Transverse colon (tissue), 4 donors: ENCODE measurements around the gene HHIPL1.

Source experiments
- POLR2A ChIP-seq: fragments of 450-650 bp; IDR thresholded peaks from one replicate; pipeline ENCODE4 v1.6.1; 2016; ENCODE audit warnings: antibody characterized with exemption, mild to moderate bottlenecking, moderate library complexity
- POLR2AphosphoS5 ChIP-seq, 3 donors: sonication (generic); formaldehyde crosslinking; IDR thresholded peaks; one replicate each; pipeline ENCODE4 v1.6.1; 2016; ENCODE audit warnings: antibody characterized with exemption in 3 of 3
- TF ChIP-seq, protein P1 (sequence below), 5 experiments: fragments of 200-600 bp in 3 of 5; fragments of 450-650 bp in 2 of 5; sonication (generic) in 3 of 5; IDR thresholded peaks; 1 replicate in 2 of 5; 2 replicates in 3 of 5; pipeline ENCODE4 v1.5.1; 2016 to 2017; ENCODE audit warnings: antibody characterized with exemption in 5 of 5, inconsistent platforms in 3 of 5, mild to moderate bottlenecking in 2 of 5, moderate library complexity in 1 of 5

DNA sequence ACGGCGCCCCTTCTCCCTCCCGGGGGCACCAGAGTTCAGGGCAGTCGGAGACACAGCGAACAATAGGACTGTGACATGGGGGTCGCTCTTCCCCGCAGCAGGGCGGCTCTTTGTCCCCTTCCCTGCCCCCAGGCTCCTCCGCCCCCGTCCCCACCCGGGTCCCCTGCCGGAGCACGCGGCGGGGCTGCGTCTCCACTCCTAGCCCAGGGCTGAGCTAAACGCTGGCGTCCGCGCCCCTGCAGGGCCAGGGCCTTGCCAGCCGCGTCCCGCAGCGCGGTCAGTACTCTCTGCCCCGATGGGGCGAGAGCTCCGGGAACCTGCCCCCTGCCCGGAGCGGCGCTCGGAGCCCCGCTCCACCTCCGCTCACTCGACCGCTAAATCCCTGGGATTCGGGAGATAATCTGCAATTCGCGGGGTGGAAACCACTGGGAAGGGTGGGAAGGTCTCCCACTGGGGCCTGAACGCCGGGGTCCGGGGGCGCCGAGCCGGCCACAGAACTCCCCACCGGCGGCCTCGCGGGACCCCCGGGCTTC, 40.1 kb upstream of the HHIPL1 start:
- TF ChIP-seq, protein P1, sequence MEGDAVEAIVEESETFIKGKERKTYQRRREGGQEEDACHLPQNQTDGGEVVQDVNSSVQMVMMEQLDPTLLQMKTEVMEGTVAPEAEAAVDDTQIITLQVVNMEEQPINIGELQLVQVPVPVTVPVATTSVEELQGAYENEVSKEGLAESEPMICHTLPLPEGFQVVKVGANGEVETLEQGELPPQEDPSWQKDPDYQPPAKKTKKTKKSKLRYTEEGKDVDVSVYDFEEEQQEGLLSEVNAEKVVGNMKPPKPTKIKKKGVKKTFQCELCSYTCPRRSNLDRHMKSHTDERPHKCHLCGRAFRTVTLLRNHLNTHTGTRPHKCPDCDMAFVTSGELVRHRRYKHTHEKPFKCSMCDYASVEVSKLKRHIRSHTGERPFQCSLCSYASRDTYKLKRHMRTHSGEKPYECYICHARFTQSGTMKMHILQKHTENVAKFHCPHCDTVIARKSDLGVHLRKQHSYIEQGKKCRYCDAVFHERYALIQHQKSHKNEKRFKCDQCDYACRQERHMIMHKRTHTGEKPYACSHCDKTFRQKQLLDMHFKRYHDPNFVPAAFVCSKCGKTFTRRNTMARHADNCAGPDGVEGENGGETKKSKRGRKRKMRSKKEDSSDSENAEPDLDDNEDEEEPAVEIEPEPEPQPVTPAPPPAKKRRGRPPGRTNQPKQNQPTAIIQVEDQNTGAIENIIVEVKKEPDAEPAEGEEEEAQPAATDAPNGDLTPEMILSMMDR (IDR thresholded peaks at IDR 0.05) = no peak
- no peak for TF ChIP-seq POLR2AphosphoS5 (IDR thresholded peaks at IDR 0.05)
- peak; percentile 9 for TF ChIP-seq POLR2A
